HG03460 (cell line): Measurements from ENCODE around the gene TRNAU1AP.

ENCODE experiments used
- ATAC-seq: cut with Tn5 transposase; IDR thresholded peaks from one replicate; pipeline ENCODE4 v1.9.1; 2021; ENCODE audit not compliant: unreplicated experiment

TRNAU1AP gene

GRCh38 chr1:28604411-28604810 lies 51.5 kb downstream of the TRNAU1AP start:
- no peak for ATAC-seq

- ATAC-seq = no peak
Measured at GRCh38 chr1:28604962-28605361, 52.1 kb downstream of the TRNAU1AP start.

- ATAC-seq = no peak
Measured at GRCh38 chr1:28606771-28607170, 53.9 kb downstream of the TRNAU1AP start.

GRCh38 chr1:28613175-28613574 lies 60.3 kb downstream of the TRNAU1AP start:
- ATAC-seq = no peak
